K562 (cell line): ENCODE results near the gene PRKACG. TPM values are rescaled to one million over a fixed set of nuclear protein-coding genes. Genes with fewer than 3 reads are reported as not detected.

Source experiments
- CREB5 ChIP-seq: fragments of 250-450 bp; sonication (Bioruptor Pico); IDR thresholded peaks from 2 replicates; pipeline ENCODE4 v1.5.0; 2020; ENCODE audit warnings: mild to moderate bottlenecking
- ELF1 ChIP-seq: fragments of 200-800 bp; sonication (Bioruptor generic); IDR thresholded peaks from 2 replicates; pipeline ENCODE4 v1.6.1; 2016; ENCODE audit warnings: missing genetic modification characterization, missing compliant biosample characterization
- ELF2 ChIP-seq: fragments of 250-450 bp; sonication (Bioruptor Pico); IDR thresholded peaks from 2 replicates; pipeline ENCODE4 v1.5.0; 2021; ENCODE audit warnings: mild to moderate bottlenecking
- FOXK1 ChIP-seq: sonication (generic); formaldehyde crosslinking; IDR thresholded peaks from 2 replicates; pipeline ENCODE4 v1.8.0; 2022; ENCODE audit warnings: missing genetic modification reagents, mild to moderate bottlenecking, borderline replicate concordance
- GTF2E2 ChIP-seq: fragments of 200-800 bp; sonication (Bioruptor generic); IDR thresholded peaks from 2 replicates; pipeline ENCODE4 v1.6.1; 2016; ENCODE audit warnings: missing genetic modification characterization, missing compliant biosample characterization
- KLF10 ChIP-seq: fragments of 250-450 bp; sonication (Bioruptor Pico); IDR thresholded peaks from 2 replicates; pipeline ENCODE4 v1.6.1; 2021; ENCODE audit warnings: matching md5 sums
- MTF1 ChIP-seq: fragments of 250-450 bp; sonication (Bioruptor Pico); IDR thresholded peaks from 2 replicates; pipeline ENCODE4 v1.9.0; 2021; ENCODE audit warnings: moderate library complexity, mild to moderate bottlenecking, inconsistent platforms, borderline replicate concordance
- NEUROD1 ChIP-seq: fragments of 150-350 bp; IDR thresholded peaks from 2 replicates; pipeline ENCODE4 v1.6.1; 2014; ENCODE audit warnings: borderline replicate concordance, low read length, low read depth; ENCODE audit not compliant: partially characterized antibody
- NR2C1 ChIP-seq, 2 experiments: fragments of 450-650 bp; IDR thresholded peaks; 2 replicates each; pipeline ENCODE4 v1.6.1; 2017; ENCODE audit warnings: mild to moderate bottlenecking in 2 of 2, antibody characterized with exemption in 1 of 2, inconsistent platforms in 1 of 2, missing compliant biosample characterization in 1 of 2, missing genetic modification characterization in 1 of 2
- POLR2AphosphoS5 ChIP-seq: IDR thresholded peaks from 2 replicates; pipeline ENCODE4 v1.6.1; 2011; ENCODE audit warnings: mild to moderate bottlenecking, low read depth, low read length, moderate library complexity; ENCODE audit not compliant: control insufficient read depth, insufficient read depth
- RREB1 ChIP-seq: fragments of 250-450 bp; sonication (Bioruptor Pico); IDR thresholded peaks from 2 replicates; pipeline ENCODE4 v1.4.0; 2020
- SMC3 ChIP-seq: conservative IDR thresholded peaks from 2 replicates; pipeline ENCODE4 v1.6.1; 2011; ENCODE audit warnings: low read depth, low read length, improper control_type of control experiment; ENCODE audit not compliant: insufficient read depth
- SRSF3 ChIP-seq: fragments of 200-400 bp; formaldehyde crosslinking; IDR thresholded peaks from 2 replicates; pipeline ENCODE4 v1.6.1; 2016; ENCODE audit warnings: mild to moderate bottlenecking, low read length, moderate library complexity; ENCODE audit not compliant: insufficient read depth
- polyA plus RNA-seq, 8 experiments: library from polyadenylated mRNA; depleted of rRNA in 4 of 8; stranded (reverse) in 5 of 8; unstranded in 3 of 8; fragments of >200 nt; fragmentation: Nextera tagmentation in 2 of 8; fragmentation: Illumina TruSeq in 1 of 8; extraction: Ambion mirVana in 2 of 8; extraction: Trizol in 1 of 8; gene quantifications; 2 replicates each; pipeline versions ENCODE4 v1.2.1 to v1.2.3, GENCODE V29; 2011 to 2014; ENCODE audit warnings: inconsistent platforms in 1 of 8, missing spikeins in 1 of 8
- total RNA-seq, 7 experiments: library from RNA; depleted of rRNA in 6 of 7; stranded (reverse); fragments of >200 nt in 6 of 7; fragmentation: Illumina TruSeq in 2 of 7; extraction: Trizol in 2 of 7; gene quantifications; 2 replicates each; pipeline versions ENCODE4 v1.2.1 to v1.2.3, GENCODE V29; 2011 to 2021; ENCODE audit warnings: low replicate concordance in 1 of 7
- TF ChIP-seq, protein P1 (sequence below): IDR thresholded peaks from 3 replicates; pipeline ENCODE4 v1.6.1; 2011; ENCODE audit warnings: borderline replicate concordance, mild to moderate bottlenecking, moderate library complexity; ENCODE audit not compliant: insufficient read length; ENCODE audit errors: extremely low read depth
- TF ChIP-seq, protein P2 (sequence below): IDR thresholded peaks from 2 replicates; pipeline ENCODE4 v1.6.1; 2014; ENCODE audit warnings: antibody characterized with exemption

The PRKACG gene
- total and polyA plus RNA-seq, 9 of the 15 experiments (the other 6 are each of a cell fraction or from before 2014, with no cell fraction given), result not detected

GRCh38 chr9:69019808-69020207 lies 5.9 kb upstream of the PRKACG start (continued):
- TF ChIP-seq, protein P1, sequence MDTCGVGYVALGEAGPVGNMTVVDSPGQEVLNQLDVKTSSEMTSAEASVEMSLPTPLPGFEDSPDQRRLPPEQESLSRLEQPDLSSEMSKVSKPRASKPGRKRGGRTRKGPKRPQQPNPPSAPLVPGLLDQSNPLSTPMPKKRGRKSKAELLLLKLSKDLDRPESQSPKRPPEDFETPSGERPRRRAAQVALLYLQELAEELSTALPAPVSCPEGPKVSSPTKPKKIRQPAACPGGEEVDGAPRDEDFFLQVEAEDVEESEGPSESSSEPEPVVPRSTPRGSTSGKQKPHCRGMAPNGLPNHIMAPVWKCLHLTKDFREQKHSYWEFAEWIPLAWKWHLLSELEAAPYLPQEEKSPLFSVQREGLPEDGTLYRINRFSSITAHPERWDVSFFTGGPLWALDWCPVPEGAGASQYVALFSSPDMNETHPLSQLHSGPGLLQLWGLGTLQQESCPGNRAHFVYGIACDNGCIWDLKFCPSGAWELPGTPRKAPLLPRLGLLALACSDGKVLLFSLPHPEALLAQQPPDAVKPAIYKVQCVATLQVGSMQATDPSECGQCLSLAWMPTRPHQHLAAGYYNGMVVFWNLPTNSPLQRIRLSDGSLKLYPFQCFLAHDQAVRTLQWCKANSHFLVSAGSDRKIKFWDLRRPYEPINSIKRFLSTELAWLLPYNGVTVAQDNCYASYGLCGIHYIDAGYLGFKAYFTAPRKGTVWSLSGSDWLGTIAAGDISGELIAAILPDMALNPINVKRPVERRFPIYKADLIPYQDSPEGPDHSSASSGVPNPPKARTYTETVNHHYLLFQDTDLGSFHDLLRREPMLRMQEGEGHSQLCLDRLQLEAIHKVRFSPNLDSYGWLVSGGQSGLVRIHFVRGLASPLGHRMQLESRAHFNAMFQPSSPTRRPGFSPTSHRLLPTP, result no peak
- TF ChIP-seq RREB1 (CRISPR knock-in tag) (no peak), FOXK1 (CRISPR knock-in tag) (no peak), ELF2 (CRISPR knock-in tag) (no peak), ELF1 (tag) (no peak), MTF1 (no peak), KLF10 (no peak), SMC3 (no peak), POLR2AphosphoS5 (peak; percentile 76), CREB5 (CRISPR knock-in tag) (no peak), SRSF3 (no peak), NR2C1 (IDR thresholded peaks at IDR 0.05) (no peak), NR2C1 (tag; IDR thresholded peaks at IDR 0.05) (no peak), GTF2E2 (tag) (no peak), NEUROD1 (peak; percentile 39)
- TF ChIP-seq, protein P2, sequence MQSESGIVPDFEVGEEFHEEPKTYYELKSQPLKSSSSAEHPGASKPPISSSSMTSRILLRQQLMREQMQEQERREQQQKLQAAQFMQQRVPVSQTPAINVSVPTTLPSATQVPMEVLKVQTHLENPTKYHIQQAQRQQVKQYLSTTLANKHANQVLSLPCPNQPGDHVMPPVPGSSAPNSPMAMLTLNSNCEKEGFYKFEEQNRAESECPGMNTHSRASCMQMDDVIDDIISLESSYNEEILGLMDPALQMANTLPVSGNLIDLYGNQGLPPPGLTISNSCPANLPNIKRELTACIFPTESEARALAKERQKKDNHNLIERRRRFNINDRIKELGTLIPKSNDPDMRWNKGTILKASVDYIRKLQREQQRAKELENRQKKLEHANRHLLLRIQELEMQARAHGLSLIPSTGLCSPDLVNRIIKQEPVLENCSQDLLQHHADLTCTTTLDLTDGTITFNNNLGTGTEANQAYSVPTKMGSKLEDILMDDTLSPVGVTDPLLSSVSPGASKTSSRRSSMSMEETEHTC, result no peak
